NCI-H1048 (cell line): ENCODE data around the gene ADGB.

Experiments used
- DNase-seq: peaks from one replicate; lab custom pipeline; 2025; lab: John Stamatoyannopoulos, UW

Gene ADGB

GRCh38 chr6:146634022-146634421 lies 35.2 kb downstream of the ADGB start:
- no peak for DNase-seq

- DNase-seq, result no peak
These were observed 36.4 kb downstream of the ADGB start for GRCh38 chr6:146635165-146635564.

- DNase-seq, result no peak
These were observed 37.7 kb downstream of the ADGB start for GRCh38 chr6:146636481-146636880.

GRCh38 chr6:146642921-146643320 lies 44.1 kb downstream of the ADGB start:
- DNase-seq, result no peak

GRCh38 chr6:146650799-146651481 lies 52.2 kb downstream of the ADGB start:
- DNase-seq, result no peak

- DNase-seq, result no peak
These were observed 52.7 kb downstream of the ADGB start for GRCh38 chr6:146651482-146651863.

- no peak for DNase-seq
These were observed 58.7 kb downstream of the ADGB start for GRCh38 chr6:146657432-146657831.

- DNase-seq, result no peak
These were observed 66.1 kb downstream of the ADGB start for GRCh38 chr6:146664871-146665360.

- no peak for DNase-seq
These were observed 68.1 kb downstream of the ADGB start for GRCh38 chr6:146666909-146667308.

- DNase-seq, result no peak
These were observed 71.4 kb downstream of the ADGB start for GRCh38 chr6:146670161-146670560.

GRCh38 chr6:146673069-146673468 lies 74.3 kb downstream of the ADGB start:
- DNase-seq, result no peak

GRCh38 chr6:146679386-146679785 lies 80.6 kb downstream of the ADGB start:
- no peak for DNase-seq

- DNase-seq, result no peak
These were observed 84.1 kb downstream of the ADGB start for GRCh38 chr6:146682919-146683318.

- DNase-seq, result no peak
These were observed 91.0 kb downstream of the ADGB start for GRCh38 chr6:146689806-146690205.

- DNase-seq, result no peak
These were observed 94.6 kb downstream of the ADGB start for GRCh38 chr6:146693342-146693741.

GRCh38 chr6:146697921-146698320 lies 99.1 kb downstream of the ADGB start:
- no peak for DNase-seq

- DNase-seq, result peak; percentile 57
These were observed 101.4 kb downstream of the ADGB start for GRCh38 chr6:146700078-146700686.

GRCh38 chr6:146701632-146702031 lies 102.9 kb downstream of the ADGB start:
- no peak for DNase-seq

- no peak for DNase-seq
These were observed 110.4 kb downstream of the ADGB start for GRCh38 chr6:146709036-146709622.

GRCh38 chr6:146719387-146719786 lies 120.6 kb downstream of the ADGB start:
- no peak for DNase-seq

- no peak for DNase-seq
These were observed 140.9 kb downstream of the ADGB start for GRCh38 chr6:146739696-146740095.

GRCh38 chr6:146741609-146742008 lies 142.8 kb downstream of the ADGB start:
- DNase-seq, result no peak

GRCh38 chr6:146753306-146753705 lies 154.5 kb downstream of the ADGB start:
- DNase-seq, result no peak
